NCI-H526 treated with DMSO at 0.1 percent for 48 hours (cell line): ENCODE results near the gene SUMF1.

Experiments
- DNase-seq: peaks from one replicate; lab custom pipeline; 2025; lab: John Stamatoyannopoulos, UW

Gene SUMF1

GRCh38 chr3:4466741-4467521 is at the start of gene SUMF1:
SUMF1 (minus strand) TSS chr3:4467269; CDS start chr3:4467245, 24 bp downstream.
- peak; percentile 51 for DNase-seq

- DNase-seq = no peak
Measured at GRCh38 chr3:4515916-4516579, 49.0 kb upstream of the SUMF1 start.

GRCh38 chr3:4514916-4515315 is 47.8 kb upstream of the SUMF1 start:
- no peak for DNase-seq

DNA sequence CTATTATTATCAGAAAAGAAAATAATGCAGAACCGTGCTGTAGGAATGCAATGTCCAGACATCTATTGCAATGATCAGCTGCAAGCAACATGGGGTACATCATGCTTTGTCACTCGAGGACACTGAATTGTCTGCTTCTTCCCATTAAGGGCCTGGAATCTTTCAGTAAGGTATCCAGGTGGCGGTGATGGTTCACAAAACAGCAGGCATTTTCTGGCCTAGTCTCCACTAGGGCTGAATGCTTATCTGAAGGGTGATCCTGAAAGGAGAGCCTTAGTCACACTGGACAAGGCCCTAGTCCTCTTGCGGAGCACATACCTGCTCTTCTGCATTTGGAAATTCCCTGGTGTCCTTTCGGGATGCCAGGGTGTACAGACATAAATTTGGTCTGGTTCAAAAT is 47.3 kb upstream of the SUMF1 start:
- DNase-seq = no peak

- no peak for DNase-seq
Measured at GRCh38 chr3:4512895-4513616, 46.0 kb upstream of the SUMF1 start.

DNA sequence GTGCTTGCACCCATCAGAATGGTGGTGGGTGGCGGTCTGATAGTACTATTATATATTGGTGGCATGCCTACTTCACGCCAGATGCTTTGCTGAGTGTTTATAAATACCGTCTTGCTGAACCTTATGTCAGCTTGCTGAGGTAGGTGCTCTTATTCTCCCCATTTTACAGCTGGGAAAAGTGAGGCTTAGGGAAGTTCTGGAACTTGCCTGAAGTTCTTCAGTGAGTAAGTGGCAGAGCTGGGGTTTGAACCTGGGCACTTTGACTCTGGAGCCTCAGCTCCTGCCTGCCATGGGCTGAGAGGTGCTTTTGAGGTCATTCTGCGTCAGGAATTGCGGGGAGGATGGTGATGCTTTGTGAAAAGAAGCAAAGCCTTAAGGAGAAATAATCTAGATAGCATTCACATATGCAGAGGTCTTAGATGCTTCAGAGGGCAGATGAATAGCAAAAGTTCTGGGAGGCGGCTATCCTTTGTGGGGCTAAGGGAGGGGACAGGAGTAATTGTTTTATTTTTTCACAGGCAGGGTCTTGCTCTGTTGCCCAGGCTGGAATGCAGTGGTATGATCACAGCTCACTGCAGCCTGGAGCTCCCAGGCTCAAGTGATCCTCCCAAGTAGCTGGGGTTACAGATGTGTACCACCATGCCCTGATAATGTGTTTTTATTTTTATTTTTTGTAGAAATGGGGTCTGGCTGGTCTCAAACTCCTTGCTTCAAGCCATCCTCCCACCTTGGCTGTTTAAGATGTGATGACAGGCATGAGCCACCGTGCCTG is 44.6 kb upstream of the SUMF1 start:
- DNase-seq = no peak

DNA sequence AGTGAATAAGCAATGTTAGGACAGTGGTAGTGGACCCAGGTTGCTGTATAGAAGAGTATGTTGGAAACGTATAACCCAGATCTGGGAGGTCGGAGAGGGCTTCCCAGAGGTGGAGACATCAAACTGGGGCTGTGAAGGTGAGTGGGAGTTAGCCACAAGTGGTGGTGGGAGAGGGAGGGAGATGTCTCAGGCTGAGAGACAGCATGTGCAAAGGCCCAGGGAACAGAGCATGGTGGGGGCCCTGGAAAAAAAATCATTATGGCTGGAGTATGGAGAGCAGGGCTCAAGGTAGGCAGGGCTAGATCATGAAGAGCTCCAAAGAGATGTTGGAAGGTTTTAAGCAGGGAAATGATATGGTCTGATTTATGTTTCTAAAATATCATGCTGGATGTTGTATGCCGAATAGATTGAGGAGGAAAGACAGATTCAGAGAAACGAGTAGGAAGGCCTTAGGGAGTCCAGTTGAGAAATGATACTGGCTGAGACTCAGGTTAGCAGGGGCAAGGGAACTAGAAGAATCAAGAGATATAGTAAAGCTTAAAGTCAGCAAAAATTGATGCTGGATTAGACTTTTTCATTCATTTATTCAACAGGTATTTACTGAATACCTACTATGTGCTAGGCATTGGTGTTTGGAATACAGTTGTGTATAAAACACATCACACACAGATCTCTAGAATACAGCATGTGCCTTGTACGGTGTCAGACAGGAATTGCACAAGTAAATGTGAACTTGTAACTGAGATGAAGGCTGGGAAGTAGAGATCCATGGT is 43.1 kb upstream of the SUMF1 start:
- no peak for DNase-seq

DNA sequence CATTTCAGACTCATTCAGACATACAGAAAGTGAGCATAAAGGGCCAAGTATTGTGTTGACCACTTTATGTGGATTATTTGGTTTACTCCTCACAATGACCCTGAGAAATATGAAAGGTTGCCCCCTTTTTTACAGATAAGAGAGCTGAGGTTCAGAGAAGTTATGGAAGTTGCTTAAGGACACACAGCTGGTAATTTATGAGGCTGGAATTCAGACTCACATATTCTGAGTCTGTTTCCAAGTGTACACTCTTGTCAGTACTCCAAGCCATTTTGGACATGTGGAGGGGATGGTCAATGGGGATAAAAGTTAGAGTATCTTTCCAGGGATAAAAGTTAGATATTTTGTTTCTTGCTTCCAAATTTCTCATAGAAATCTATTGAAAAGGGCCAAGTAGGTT is 42.0 kb upstream of the SUMF1 start:
- no peak for DNase-seq

- no peak for DNase-seq
Measured at GRCh38 chr3:4508048-4508981, 41.2 kb upstream of the SUMF1 start.

DNA sequence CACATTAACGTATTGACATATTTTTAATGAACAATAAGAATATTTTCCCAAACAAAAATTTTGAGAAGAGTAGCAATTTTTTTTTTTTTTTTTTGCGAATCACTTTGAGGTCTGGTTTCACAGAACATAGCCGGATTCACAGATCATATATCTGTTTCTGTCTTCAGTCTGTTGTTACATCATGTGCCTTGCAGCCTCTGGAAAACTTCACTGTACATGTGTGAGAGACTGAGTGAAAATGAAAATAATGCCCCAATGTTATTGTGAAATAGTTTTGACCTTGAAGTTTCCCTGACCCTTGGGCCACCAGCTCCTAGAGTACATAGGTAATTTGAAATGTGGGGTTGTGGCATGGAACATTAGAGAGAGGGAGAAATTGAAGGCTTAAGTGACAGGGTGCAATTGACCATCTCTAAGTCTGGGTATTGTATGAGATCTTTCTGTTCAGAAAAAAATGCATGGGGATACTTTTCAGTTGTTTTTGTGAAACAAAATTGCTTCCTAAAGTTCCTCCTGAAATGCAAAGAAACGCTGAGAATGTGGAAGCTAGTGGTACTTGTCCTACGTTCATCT is 40.0 kb upstream of the SUMF1 start:
- no peak for DNase-seq

- DNase-seq = no peak
Measured at GRCh38 chr3:4506559-4507023, 39.5 kb upstream of the SUMF1 start.

GRCh38 chr3:4505688-4506558 is 38.9 kb upstream of the SUMF1 start:
- DNase-seq = no peak

GRCh38 chr3:4504340-4505261 is 37.5 kb upstream of the SUMF1 start:
- DNase-seq = no peak

- DNase-seq = no peak
Measured at GRCh38 chr3:4503050-4503449, 36.0 kb upstream of the SUMF1 start.

DNA sequence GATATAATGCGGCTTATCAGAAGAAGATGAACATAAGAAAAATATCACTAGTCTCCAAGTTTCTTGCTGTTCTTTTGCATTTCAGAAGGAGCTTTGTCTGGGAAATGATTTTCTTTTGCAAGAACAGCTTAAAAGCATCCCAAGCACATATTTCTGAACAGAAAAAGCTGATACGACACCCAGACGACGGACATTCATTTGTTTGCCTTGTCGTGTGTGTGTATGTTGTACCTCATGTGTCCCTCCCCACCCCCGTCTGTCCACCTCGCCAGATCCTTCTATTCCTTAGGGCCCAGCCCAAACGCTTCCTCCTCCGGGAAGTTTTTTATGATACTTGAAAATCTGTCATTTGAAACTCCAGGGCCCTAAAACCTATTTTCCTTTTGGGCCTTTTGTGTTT is 34.9 kb upstream of the SUMF1 start:
- DNase-seq = no peak

- DNase-seq = peak; percentile 5
Measured at GRCh38 chr3:4501437-4501836, 34.4 kb upstream of the SUMF1 start.

DNA sequence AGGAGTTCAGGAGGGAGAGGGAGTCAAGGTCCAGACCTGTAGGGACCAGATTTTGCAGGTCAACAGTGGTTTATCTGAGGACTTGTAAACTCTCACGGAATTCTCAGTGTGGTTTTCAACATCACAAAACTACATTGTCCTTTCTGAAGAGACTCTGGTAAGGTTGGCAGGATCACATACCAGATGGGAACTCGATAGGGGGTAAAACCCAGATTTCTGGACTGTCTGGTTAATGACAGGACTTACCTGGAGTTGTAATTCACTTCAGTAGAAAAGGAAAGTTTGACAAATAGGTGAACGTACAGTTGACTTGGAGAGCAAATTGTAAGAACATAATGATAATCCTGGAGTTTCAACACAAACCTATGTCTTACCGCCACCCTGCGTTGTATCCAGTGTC is 31.4 kb upstream of the SUMF1 start:
- DNase-seq = no peak

DNA sequence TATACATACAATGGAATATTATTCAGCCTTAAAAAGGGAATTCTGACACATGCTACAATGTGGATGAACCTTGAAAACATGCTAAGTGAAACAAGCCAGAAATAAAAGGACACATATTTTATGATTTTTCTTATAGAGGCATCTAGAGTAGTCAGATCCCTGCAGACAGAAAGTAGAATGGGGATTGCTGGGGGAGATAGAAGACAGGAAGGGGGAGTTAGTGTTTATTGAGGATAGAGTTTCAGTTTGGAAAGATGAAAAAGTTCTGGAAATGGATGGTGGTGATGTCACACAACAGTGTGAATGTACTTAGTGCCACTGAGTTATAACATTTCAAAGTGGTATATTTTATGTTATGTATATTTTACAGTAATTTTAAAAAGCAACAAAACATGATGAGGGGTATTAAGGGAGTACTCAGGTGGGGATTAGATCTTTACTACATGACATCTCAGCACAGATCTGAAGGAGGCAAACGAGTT is 30.8 kb upstream of the SUMF1 start:
- no peak for DNase-seq
